ENCODE data around the gene KLF16. TPM values are rescaled to one million over a fixed set of nuclear protein-coding genes. Genes with fewer than 3 reads are reported as not detected.

Gene KLF16
- total and polyA plus RNA-seq, 2 experiments from 2014 or later: 8.9 to 20.2 TPM

DNA sequence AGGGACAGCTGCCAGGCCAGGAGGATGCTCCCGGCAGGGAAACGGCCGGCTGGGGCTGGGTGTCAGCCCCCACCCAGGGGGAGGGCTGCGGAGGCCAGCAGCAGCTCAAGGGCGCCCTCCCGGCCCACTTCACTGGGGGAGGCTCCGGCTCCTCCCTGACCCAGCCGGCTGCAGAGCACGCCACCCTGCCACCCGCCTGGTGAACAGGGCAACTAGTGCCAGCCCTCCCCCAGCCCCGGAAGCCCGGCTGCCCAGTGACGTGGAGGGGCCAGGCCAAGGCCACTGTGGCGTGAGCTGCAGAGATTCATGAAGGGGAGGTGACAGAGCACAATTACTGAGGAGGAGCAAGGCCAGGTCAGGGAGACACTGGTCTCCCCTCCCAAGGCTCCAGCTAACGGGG lies 29.8 kb downstream of the KLF16 start (continued):
- TF ChIP-seq, protein P1, sequence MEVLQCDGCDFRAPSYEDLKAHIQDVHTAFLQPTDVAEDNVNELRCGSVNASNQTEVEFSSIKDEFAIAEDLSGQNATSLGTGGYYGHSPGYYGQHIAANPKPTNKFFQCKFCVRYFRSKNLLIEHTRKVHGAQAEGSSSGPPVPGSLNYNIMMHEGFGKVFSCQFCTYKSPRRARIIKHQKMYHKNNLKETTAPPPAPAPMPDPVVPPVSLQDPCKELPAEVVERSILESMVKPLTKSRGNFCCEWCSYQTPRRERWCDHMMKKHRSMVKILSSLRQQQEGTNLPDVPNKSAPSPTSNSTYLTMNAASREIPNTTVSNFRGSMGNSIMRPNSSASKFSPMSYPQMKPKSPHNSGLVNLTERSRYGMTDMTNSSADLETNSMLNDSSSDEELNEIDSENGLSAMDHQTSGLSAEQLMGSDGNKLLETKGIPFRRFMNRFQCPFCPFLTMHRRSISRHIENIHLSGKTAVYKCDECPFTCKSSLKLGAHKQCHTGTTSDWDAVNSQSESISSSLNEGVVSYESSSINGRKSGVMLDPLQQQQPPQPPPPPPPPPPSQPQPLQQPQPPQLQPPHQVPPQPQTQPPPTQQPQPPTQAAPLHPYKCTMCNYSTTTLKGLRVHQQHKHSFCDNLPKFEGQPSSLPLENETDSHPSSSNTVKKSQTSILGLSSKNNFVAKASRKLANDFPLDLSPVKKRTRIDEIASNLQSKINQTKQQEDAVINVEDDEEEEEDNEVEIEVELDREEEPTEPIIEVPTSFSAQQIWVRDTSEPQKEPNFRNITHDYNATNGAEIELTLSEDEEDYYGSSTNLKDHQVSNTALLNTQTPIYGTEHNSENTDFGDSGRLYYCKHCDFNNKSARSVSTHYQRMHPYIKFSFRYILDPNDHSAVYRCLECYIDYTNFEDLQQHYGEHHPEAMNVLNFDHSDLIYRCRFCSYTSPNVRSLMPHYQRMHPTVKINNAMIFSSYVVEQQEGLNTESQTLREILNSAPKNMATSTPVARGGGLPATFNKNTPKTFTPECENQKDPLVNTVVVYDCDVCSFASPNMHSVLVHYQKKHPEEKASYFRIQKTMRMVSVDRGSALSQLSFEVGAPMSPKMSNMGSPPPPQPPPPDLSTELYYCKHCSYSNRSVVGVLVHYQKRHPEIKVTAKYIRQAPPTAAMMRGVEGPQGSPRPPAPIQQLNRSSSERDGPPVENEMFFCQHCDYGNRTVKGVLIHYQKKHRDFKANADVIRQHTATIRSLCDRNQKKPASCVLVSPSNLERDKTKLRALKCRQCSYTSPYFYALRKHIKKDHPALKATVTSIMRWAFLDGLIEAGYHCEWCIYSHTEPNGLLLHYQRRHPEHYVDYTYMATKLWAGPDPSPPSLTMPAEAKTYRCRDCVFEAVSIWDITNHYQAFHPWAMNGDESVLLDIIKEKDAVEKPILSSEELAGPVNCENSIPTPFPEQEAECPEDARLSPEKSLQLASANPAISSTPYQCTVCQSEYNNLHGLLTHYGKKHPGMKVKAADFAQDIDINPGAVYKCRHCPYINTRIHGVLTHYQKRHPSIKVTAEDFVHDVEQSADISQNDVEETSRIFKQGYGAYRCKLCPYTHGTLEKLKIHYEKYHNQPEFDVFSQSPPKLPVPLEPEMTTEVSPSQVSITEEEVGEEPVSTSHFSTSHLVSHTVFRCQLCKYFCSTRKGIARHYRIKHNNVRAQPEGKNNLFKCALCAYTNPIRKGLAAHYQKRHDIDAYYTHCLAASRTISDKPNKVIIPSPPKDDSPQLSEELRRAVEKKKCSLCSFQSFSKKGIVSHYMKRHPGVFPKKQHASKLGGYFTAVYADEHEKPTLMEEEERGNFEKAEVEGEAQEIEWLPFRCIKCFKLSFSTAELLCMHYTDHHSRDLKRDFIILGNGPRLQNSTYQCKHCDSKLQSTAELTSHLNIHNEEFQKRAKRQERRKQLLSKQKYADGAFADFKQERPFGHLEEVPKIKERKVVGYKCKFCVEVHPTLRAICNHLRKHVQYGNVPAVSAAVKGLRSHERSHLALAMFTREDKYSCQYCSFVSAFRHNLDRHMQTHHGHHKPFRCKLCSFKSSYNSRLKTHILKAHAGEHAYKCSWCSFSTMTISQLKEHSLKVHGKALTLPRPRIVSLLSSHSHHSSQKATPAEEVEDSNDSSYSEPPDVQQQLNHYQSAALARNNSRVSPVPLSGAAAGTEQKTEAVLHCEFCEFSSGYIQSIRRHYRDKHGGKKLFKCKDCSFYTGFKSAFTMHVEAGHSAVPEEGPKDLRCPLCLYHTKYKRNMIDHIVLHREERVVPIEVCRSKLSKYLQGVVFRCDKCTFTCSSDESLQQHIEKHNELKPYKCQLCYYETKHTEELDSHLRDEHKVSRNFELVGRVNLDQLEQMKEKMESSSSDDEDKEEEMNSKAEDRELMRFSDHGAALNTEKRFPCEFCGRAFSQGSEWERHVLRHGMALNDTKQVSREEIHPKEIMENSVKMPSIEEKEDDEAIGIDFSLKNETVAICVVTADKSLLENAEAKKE (CRISPR knock-in tag; IDR thresholded peaks at IDR 0.05): no peak
- no peak for TF ChIP-seq EZH2phosphoT487 (IDR thresholded peaks at IDR 0.05; ENCODE audit: unreplicated experiment)
- TF ChIP-seq, protein P2, sequence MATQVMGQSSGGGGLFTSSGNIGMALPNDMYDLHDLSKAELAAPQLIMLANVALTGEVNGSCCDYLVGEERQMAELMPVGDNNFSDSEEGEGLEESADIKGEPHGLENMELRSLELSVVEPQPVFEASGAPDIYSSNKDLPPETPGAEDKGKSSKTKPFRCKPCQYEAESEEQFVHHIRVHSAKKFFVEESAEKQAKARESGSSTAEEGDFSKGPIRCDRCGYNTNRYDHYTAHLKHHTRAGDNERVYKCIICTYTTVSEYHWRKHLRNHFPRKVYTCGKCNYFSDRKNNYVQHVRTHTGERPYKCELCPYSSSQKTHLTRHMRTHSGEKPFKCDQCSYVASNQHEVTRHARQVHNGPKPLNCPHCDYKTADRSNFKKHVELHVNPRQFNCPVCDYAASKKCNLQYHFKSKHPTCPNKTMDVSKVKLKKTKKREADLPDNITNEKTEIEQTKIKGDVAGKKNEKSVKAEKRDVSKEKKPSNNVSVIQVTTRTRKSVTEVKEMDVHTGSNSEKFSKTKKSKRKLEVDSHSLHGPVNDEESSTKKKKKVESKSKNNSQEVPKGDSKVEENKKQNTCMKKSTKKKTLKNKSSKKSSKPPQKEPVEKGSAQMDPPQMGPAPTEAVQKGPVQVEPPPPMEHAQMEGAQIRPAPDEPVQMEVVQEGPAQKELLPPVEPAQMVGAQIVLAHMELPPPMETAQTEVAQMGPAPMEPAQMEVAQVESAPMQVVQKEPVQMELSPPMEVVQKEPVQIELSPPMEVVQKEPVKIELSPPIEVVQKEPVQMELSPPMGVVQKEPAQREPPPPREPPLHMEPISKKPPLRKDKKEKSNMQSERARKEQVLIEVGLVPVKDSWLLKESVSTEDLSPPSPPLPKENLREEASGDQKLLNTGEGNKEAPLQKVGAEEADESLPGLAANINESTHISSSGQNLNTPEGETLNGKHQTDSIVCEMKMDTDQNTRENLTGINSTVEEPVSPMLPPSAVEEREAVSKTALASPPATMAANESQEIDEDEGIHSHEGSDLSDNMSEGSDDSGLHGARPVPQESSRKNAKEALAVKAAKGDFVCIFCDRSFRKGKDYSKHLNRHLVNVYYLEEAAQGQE (IDR thresholded peaks at IDR 0.05; ENCODE audit: unreplicated experiment): no peak

DNA sequence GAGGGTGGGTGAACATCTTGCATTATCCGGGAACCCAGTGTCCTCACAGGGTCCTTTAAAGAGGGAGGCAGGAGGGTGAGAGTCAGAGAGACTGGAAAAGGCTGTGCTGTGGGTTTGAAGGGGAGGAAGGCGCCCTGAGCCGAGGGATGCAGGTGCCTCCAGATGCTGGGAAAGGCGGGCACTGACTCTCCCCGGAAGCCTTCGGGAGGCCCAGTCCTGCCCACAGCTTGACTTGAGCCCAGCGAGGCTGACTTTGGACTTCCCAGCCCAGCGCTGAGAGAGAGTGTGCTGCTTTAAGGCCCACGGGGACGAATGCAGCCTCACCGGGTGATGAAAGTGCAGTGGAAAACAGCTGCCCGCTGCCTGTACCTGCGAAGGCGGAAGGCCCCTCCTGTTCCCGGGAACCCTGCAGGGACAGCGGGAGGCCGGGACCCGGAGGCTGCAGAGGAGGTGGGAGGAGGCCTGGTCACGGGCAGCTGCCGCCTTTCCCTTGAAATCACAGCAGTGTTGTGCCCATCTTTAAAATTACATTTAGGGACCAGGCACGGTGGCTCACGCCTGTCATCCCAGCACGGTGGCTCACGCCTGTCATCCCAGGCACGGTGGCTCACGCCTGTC lies 31.2 kb downstream of the KLF16 start:
- H3K27me3 ChIP-seq (ENCODE audit: insufficient read depth): no peaks in the 10 kb centered on the region
- no peak overlapping the region for H2AFZ ChIP-seq
- Mint-ChIP-seq H3K36me3 (ENCODE audit: low read depth) (0 out of 3 replicates have a peak, but pooled peaks cover 3% of the 10 kb centered on the region), H3K9me3 (no peaks in the 10 kb centered on the region), H3K27ac (no peak overlapping the region), H3K27me3 (ENCODE audit: insufficient read depth, low read depth, poor library complexity) (peaks cover 10% of the 10 kb centered on the region), H3K4me1 (no peaks in the 10 kb centered on the region), H3K4me3 (no peak overlapping the region)
- peaks cover 12% of the 10 kb centered on the region for H4K20me1 ChIP-seq (replicated peaks; ENCODE audit: insufficient read depth)
- H3K36me3 ChIP-seq (ENCODE audit: insufficient read depth): no peaks in the 10 kb centered on the region
- no peaks in the 10 kb centered on the region for H3K4me1 ChIP-seq (ENCODE audit: insufficient read depth)
- 0 out of 2 replicates have a peak, but pooled peaks cover 3% of the 10 kb centered on the region for H3F3A ChIP-seq (replicated peaks; ENCODE audit: low read depth)
- peaks cover 45% of the 10 kb centered on the region for H3K79me2 ChIP-seq (replicated peaks; ENCODE audit: insufficient read depth)
- H3K4me3 ChIP-seq: no peak overlapping the region
- H3K27ac ChIP-seq (ENCODE audit: low read depth): no peak overlapping the region
- DNase-seq (ENCODE audit: low spot score): no peak
- H3K9me2 ChIP-seq (ENCODE audit: insufficient read depth): no peaks in the 10 kb centered on the region
- ATAC-seq: no peak
- H3K4me2 ChIP-seq: no peak overlapping the region
- TF ChIP-seq STAT1 (IDR thresholded peaks at IDR 0.05; ENCODE audit: unreplicated experiment) (no peak), NANOG (IDR thresholded peaks at IDR 0.05; ENCODE audit: borderline replicate concordance) (no peak), EZH2phosphoT487 (IDR thresholded peaks at IDR 0.05; ENCODE audit: unreplicated experiment) (no peak)
- TF ChIP-seq, protein P2 (IDR thresholded peaks at IDR 0.05; ENCODE audit: unreplicated experiment): no peak

Data from GM23338 (cell line).